ENCODE measurements around the gene SHFL.
A peak's percentile ranks its signal among the peaks of the same experiment; 100 is the strongest.

The SHFL gene

DNA sequence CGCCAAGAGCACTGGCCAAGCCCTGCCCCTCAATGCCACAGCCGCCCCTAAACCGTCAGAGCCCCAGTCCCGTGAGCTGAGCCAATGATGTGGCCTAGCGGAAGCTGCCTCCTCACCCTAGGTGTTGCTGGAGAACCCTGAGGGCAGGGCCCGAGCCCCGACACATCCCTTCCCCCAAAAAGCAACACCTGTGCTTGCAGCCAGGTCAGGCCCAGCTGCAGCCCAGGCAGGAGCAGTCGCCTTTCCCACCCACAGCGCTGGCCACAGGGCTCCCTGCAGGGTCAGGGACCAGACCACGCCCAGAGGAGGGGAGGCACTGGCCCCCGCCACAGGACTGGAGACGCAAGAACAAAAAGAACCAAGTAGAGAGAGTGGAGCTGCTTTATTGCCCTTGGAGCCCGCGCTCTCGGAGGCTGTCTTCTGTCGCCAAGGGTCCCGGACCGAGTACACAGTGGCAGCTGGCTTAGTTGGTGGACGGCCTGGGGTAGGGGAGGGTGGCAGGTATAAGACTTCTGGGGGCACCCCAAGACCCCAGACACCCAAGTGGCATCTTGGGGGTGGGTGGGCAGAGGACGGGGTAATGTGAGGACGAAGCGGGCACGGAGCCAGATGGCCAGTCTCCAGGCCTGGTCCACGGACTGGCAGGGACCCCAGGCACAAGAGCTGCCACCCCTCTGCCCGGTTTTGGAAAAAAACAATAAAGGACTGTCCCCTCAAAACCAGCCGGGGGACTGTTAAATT lies 28.7 kb downstream of the SHFL start:
- DNase-seq: no peak
- Mint-ChIP-seq H3K27ac (peak overlapping the region; percentile 60 to 94), H3K4me1 (ENCODE audit: low read depth in 2 of 2) (peaks cover 55 to 56% of the 10 kb centered on the region in 2 donors), H3K27me3 (no peaks in the 10 kb centered on the region), H3K36me3 (ENCODE audit: insufficient read depth) (peaks cover 93% of the 10 kb centered on the region), H3K4me3 (peak overlapping the region; percentile 46 to 73), H3K9me3 (no peaks in the 10 kb centered on the region)
- ATAC-seq (replicated peaks): no peak

DNA sequence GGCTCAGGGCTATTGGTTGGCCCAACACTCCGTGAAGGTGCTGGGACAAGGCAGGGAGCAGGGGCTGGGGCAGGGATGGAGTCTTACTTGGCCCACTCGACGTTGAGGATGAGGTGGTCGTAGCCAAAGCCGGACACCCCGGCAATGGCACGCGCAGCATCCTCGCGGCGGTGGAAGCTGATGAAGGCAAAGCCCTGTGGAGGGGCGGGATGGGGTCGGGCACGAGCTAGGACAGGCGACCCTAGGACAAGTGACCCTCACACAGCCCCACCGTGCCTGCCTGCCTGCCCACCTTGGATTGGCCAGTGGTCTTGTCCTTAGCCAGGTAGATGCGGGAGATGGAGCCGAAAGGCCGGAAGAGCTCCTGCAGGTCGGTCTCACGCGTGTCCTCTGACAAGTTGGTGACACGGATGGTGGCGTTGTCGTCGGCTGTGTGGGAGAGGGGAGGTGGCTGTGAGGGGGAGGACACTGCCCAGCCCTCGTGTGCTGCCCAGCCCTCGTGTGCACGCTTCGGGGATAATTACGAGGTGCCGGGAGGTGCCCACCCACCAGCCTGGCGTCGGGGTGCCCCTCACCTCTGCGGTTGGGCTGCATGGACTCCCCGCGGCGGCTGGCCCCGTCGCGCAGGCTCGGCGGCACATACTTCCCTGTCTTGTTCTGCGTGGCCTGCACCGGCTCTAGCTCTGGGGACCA lies 29.4 kb downstream of the SHFL start:
- DNase-seq (no peak), ATAC-seq (replicated peaks) (no peak)
- peak overlapping the region; percentile 67 to 94 for H3K27ac Mint-ChIP-seq
- H3K36me3 Mint-ChIP-seq (ENCODE audit: insufficient read depth): peaks cover 89% of the 10 kb centered on the region
- H3K4me3 Mint-ChIP-seq: peak overlapping the region; percentile 54 to 73
- H3K27me3 Mint-ChIP-seq: no peaks in the 10 kb centered on the region
- H3K9me3 Mint-ChIP-seq: no peaks in the 10 kb centered on the region
- H3K4me1 Mint-ChIP-seq (ENCODE audit: low read depth in 2 of 2): peaks cover 53% of the 10 kb centered on the region in 2 donors

DNA sequence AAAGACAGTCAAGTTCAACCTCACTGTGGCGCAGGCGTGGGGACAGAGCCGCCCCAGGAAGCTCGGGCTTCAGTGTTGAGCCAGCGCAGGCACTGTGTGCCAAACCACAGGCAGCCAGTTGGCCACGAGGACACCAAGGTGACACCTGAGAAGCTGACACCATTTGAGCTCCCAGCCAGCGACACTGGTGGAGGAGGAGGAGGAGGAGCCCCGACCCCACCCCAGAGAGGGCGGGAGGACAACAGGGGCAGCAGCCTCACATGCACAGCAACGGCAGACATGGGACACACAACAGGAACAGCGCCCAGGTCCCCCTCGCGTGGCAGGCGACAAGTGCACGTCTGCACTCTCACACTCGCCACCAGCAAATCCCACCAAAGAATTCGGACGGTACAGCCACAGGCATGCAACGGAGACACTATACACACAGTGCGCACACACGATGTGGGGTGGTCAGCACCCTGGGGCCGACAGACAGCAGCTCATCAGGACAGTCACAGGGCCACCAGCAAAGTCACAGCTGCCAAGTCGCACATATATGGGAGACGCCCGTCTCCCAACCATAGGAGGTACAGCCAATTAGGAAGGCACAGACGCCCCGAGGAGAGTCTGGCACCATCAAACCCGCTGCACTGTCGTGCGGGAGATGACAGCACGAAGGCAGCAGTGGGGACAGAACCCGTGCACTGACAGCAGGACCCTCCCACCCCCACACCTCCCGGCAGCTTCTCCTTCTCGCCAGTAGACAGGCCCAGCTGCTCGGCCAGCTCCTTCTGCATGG lies 30.2 kb downstream of the SHFL start:
- Mint-ChIP-seq H3K36me3 (ENCODE audit: insufficient read depth) (peaks cover 81% of the 10 kb centered on the region), H3K27ac (peak overlapping the region; percentile 67 to 94), H3K4me1 (ENCODE audit: low read depth in 2 of 2) (peaks cover 48% of the 10 kb centered on the region in 2 donors), H3K4me3 (peak overlapping the region; percentile 27 to 54), H3K27me3 (no peaks in the 10 kb centered on the region), H3K9me3 (no peaks in the 10 kb centered on the region)
- DNase-seq: no peak
- ATAC-seq (replicated peaks): no peak

DNA sequence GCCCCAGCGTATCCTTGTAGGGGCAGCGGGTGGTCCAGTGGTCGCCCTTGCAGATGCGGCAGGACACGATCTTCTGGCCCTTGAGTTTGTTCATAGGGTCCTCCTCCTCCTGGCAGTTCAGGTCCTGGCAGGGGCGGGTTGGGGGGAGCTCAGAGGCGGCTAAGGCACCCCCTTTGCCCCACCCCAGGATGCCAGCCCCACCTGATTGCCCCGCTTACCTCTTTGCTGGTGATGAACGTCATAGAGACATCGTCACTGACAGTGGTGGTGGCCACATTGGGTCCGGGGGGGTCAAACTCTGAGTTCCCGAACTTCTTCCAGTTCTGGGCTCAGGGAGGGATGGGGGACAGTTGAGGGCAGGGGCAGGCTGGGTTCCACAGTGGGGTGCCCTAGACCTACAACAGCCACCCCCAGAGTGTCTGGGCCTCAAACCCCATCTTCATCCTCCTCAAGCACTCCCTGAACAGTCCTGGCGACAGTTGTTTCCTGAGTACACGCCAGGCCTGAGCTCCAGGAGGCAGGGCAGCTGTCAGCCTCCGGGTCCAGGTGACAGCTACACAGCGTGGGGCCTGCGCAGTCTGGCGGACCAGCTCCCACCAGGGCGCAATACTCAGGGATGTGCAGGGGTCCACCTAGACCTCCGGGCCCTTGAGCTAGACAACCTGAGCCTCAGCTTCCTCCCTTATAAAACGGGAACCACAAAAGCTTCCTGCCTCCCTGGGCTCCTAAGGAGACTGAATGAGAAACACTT lies 30.9 kb downstream of the SHFL start:
- peaks cover 41 to 42% of the 10 kb centered on the region in 2 donors for H3K4me1 Mint-ChIP-seq (ENCODE audit: low read depth in 2 of 2)
- no peaks in the 10 kb centered on the region for H3K9me3 Mint-ChIP-seq
- H3K27ac Mint-ChIP-seq: peak overlapping the region; percentile 67 to 94
- no peaks in the 10 kb centered on the region for H3K27me3 Mint-ChIP-seq
- H3K4me3 Mint-ChIP-seq: peak overlapping the region in 1 of 2 donors; percentile 27
- ATAC-seq (replicated peaks) (no peak), DNase-seq (no peak)
- peaks cover 74% of the 10 kb centered on the region for H3K36me3 Mint-ChIP-seq (ENCODE audit: insufficient read depth)

DNA sequence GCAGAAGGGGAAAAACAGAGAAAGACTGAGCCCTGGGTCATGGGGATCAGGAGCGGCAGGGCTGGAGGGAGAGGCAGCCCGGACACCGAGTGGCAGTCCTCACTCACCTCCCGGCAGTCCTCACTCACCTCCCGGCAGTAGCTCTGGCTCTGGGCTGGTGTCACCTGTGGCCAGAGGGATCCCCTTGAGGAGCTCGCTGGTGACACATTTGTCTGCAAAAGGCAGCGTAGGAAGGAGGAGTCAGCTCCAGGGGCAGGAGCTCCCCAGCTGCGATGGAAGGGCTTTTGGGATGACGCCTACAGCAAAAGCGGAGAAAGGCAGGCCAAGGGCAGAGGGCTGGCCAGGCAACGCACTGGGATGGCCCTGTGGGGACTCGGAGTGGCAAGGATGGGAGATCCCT lies 32.8 kb downstream of the SHFL start:
- ATAC-seq (replicated peaks) (no peak), DNase-seq (no peak)
- peak overlapping the region; percentile 88 to 97 for H3K27ac Mint-ChIP-seq
- H3K9me3 Mint-ChIP-seq: no peaks in the 10 kb centered on the region
- no peaks in the 10 kb centered on the region for H3K27me3 Mint-ChIP-seq
- H3K36me3 Mint-ChIP-seq (ENCODE audit: insufficient read depth): peaks cover 55% of the 10 kb centered on the region
- H3K4me3 Mint-ChIP-seq: peak overlapping the region; percentile 92 to 98
- peaks cover 24 to 26% of the 10 kb centered on the region in 2 donors for H3K4me1 Mint-ChIP-seq (ENCODE audit: low read depth in 2 of 2)

DNA sequence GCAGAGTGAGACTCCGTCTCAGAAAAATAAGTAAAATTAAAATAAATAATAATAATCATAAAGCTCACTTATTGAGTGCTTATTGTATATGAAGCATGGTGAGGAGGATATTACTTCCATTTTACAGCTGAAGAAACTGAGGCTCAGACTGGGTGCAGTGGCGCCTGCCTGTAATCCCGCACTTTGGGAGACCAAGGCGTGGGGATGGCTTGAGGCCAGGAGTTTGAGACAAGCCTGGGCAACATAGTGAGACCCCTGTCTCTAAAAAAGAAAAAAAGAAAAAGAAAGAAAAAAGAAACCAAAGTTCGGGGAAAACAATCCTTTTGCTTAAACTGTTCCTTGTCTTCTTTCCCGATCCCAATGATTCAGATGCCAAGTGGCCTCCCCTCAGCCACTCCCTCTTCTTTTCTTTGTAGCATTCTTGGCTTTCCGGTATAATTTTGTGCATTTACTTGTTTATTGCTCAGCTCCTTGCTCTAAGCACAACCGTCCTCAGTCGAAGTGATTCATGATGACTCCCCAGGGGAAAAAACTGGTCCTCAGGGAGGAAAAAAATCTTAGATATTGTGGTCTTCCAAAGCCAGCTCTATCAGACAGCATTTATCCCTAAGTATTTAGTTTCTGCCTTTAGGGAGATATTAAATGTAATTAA lies 34.5 kb downstream of the SHFL start:
- H3K36me3 Mint-ChIP-seq (ENCODE audit: insufficient read depth): peaks cover 41% of the 10 kb centered on the region
- DNase-seq (no peak), ATAC-seq (replicated peaks) (no peak)

DNA sequence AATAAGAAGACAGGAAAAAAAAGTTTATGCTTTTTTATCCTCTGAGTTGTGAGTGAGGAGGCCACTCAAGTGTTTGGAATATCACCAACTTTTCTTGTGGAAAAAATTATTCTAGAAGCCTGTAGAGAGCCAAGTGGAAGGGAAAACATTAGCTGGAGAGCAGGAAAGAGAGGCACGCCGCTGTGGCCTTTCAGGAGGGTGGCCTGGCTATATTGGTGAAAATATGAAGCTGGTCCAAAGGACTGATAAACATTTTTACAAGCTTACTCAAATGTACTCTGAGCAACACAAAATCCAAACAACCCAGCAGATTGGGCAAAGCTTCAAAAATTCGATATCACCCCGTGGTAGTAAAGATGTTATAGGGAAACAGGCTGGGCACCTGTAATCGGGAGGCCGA lies 35.9 kb downstream of the SHFL start:
- Mint-ChIP-seq H3K4me3 (no peak overlapping the region), H3K36me3 (ENCODE audit: insufficient read depth) (peaks cover 29% of the 10 kb centered on the region), H3K4me1 (ENCODE audit: low read depth in 2 of 2) (peaks cover 13% of the 10 kb centered on the region in 2 donors)

More for the DNA sequence above, 34.5 kb downstream of the SHFL start:
- Mint-ChIP-seq H3K27ac (no peak overlapping the region), H3K9me3 (no peaks in the 10 kb centered on the region), H3K4me3 (no peak overlapping the region), H3K4me1 (ENCODE audit: low read depth in 2 of 2) (peaks cover 18 to 21% of the 10 kb centered on the region in 2 donors), H3K27me3 (no peaks in the 10 kb centered on the region)

DNA sequence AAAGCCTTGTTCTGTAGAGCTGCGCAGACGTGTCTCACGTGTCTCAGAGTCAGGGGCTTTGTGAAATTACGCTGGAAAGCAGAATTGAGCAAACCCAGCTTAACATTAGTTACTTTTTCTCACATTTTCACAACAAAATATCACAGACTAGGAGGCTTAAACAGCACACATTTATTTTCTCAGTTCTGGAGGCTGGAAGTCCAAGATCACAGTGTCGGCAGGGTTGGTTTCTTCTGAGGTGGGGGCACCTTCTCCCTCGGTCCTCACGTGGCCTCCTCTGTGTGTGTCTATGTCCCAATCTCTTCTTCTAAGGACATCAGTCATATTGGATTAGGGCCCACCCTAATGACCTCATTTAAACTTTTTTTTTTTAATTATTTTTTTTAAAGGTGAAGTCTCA lies 38.3 kb downstream of the SHFL start:
- ATAC-seq (replicated peaks): no peak
- Mint-ChIP-seq H3K27ac (no peak overlapping the region), H3K4me1 (ENCODE audit: low read depth in 2 of 2) (peaks cover 6 to 7% of the 10 kb centered on the region in 2 donors), H3K27me3 (no peaks in the 10 kb centered on the region), H3K4me3 (no peak overlapping the region), H3K36me3 (ENCODE audit: insufficient read depth) (peaks cover 21% of the 10 kb centered on the region), H3K9me3 (no peaks in the 10 kb centered on the region)
- no peak for DNase-seq

More for the DNA sequence above, 35.9 kb downstream of the SHFL start:
- no peaks in the 10 kb centered on the region for H3K9me3 Mint-ChIP-seq
- H3K27me3 Mint-ChIP-seq: no peaks in the 10 kb centered on the region
- no peak for ATAC-seq (replicated peaks)
- no peak for DNase-seq
- no peak overlapping the region for H3K27ac Mint-ChIP-seq

DNA sequence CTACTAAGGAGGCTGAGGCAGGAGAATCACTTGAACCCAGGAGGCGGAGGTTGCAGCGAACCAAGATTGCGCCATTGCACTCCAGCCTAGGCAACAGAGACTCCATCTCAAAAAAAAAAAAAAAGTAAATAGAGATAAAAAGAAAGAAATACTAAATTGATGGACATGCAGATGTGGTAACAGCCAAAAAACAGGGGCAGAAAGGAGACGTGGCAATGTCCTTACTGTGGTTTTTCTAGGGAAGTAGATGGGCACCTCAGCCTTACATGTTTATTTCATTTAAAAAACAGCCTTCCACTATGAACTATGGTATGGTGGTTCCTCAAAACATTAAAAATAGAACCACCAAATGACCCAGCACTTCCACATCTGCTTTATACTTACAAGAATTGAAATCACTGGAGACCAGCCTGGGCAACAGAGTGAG lies 40.1 kb downstream of the SHFL start:
- no peak for DNase-seq
- Mint-ChIP-seq H3K9me3 (no peaks in the 10 kb centered on the region), H3K27ac (no peak overlapping the region), H3K27me3 (no peaks in the 10 kb centered on the region), H3K36me3 (ENCODE audit: insufficient read depth) (peaks cover 24% of the 10 kb centered on the region), H3K4me1 (ENCODE audit: low read depth in 2 of 2) (no peaks in the 10 kb centered on the region), H3K4me3 (no peak overlapping the region)
- ATAC-seq (replicated peaks): no peak

DNA sequence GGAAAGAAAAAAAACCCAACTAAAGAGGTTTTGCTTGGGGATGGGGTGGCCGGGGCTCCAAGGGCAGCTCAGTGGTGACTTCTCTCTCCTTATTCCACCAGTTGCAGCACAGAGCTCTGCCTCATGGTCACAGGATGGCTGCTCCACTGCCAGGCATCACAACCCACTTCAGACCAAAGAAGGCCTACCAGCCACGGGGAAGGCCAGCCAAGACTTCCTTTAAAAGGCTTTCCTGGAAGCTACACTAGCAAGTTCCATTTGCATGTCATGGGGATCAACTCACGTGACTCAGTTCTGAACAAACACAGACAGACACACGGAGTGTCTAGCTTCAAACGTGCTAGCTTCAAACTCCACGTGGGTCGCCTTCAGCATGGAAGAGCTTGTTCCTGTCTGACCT lies 46.8 kb downstream of the SHFL start:
- H3K4me1 Mint-ChIP-seq (ENCODE audit: low read depth in 2 of 2): peaks cover 0 to 4% of the 10 kb centered on the region in 2 donors
- peak overlapping the region in 1 of 2 donors; percentile 20 for H3K27ac Mint-ChIP-seq
- peaks cover 61% of the 10 kb centered on the region for H3K36me3 Mint-ChIP-seq (ENCODE audit: insufficient read depth)
- H3K9me3 Mint-ChIP-seq: no peaks in the 10 kb centered on the region
- no peaks in the 10 kb centered on the region for H3K27me3 Mint-ChIP-seq
- no peak for DNase-seq
- no peak for ATAC-seq (replicated peaks)
- no peak overlapping the region for H3K4me3 Mint-ChIP-seq

DNA sequence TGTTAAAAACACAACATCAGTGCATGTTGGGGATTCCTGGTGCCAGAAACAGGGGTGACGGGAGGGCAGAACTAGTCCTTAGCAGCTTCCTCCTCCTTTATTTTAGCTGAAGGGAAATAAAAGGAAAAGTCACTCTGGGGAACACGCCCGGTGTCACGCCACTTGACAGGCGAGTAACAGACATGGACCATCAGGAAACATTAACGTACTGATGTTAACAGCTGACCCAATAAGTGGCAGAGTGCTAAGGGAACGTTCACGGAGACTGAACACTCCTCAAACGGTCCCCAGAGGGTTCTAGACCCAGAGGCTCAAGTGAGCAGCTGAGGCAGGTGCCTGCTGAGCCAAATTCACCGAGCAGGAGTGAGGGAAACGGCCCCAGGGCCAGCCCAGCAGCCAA lies 47.5 kb downstream of the SHFL start:
- Mint-ChIP-seq H3K4me3 (no peak overlapping the region), H3K27me3 (no peaks in the 10 kb centered on the region), H3K9me3 (no peaks in the 10 kb centered on the region), H3K27ac (peak overlapping the region in 1 of 2 donors; percentile 44), H3K4me1 (ENCODE audit: low read depth in 2 of 2) (peaks cover 0 to 4% of the 10 kb centered on the region in 2 donors), H3K36me3 (ENCODE audit: insufficient read depth) (peaks cover 68% of the 10 kb centered on the region)
- no peak for ATAC-seq (replicated peaks)
- no peak for DNase-seq

DNA sequence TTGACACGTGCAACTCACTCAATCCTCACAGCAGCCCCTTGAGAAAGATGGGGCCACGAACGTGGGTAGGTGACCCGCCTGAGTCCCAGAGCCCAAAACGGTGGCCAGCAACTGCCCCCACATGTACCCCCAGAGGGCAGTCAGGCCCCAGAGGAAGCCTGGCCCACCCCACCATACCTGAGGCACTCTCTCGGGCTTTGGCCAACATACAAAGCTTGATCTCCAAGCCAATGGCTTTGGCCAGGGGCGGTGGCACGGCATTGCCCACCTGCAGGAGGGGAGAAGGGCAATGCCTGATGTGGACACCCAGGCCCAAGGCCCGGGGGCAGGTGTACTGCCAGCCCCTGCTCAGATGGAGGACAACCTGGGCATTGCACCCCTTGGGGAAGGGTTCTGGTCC lies 47.9 kb downstream of the SHFL start:
- ATAC-seq (replicated peaks): no peak
- H3K36me3 Mint-ChIP-seq (ENCODE audit: insufficient read depth): peaks cover 65% of the 10 kb centered on the region

More for the DNA sequence above, 47.9 kb downstream of the SHFL start:
- no peaks in the 10 kb centered on the region for H3K27me3 Mint-ChIP-seq
- peaks cover 0 to 5% of the 10 kb centered on the region in 2 donors for H3K4me1 Mint-ChIP-seq (ENCODE audit: low read depth in 2 of 2)
- no peak overlapping the region for H3K4me3 Mint-ChIP-seq
- no peak for DNase-seq
- peak overlapping the region in 1 of 2 donors; percentile 44 for H3K27ac Mint-ChIP-seq
- no peaks in the 10 kb centered on the region for H3K9me3 Mint-ChIP-seq
